OCI-LY7 (cell line): ENCODE results near the gene ATXN3. TPM values are rescaled to one million over a fixed set of nuclear protein-coding genes. Genes with fewer than 3 reads are reported as not detected.

ENCODE experiments used
- BruUV-seq: library from RNA; stranded (reverse); fragments of 400-500 nt; replicated peaks from 2 replicates; lab custom pipeline; 2021; lab: Mats Ljungman, UMichigan
- CTCF ChIA-PET: fragments of 300-600 bp; sonication (Branson Sonifier 250); formaldehyde crosslinking; loops from one replicate; lab custom pipeline; 2022; ENCODE audit warnings: antibody characterized with exemption; ENCODE audit not compliant: unreplicated experiment; lab: Charles Lee
- POLR2A ChIA-PET: fragments of 300-600 bp; sonication (Branson Sonifier 250); formaldehyde crosslinking; loops from one replicate; lab custom pipeline; 2022; ENCODE audit warnings: antibody characterized with exemption; lab: Charles Lee
- DNase-seq: peaks from one replicate; pipeline ENCODE4 v3.0.0-alpha.2; 2015; ENCODE audit warnings: low spot score
- H2AFZ ChIP-seq: fragments of 200-600 bp; sonication (generic), shearing (Covaris generic); 2 replicates; pipeline ENCODE4 v1.6.1; 2014; ENCODE audit warnings: mild to moderate bottlenecking, antibody characterized with exemption, low read length, moderate library complexity
- H3K27ac ChIP-seq: fragments of 200-600 bp; sonication (generic); 2 replicates; pipeline ENCODE4 v1.5.1; 2014; ENCODE audit warnings: mixed run types, low read depth, mild to moderate bottlenecking, moderate library complexity, low read length, inconsistent platforms; ENCODE audit not compliant: poor library complexity, severe bottlenecking
- H3K36me3 ChIP-seq: fragments of 200-600 bp; sonication (generic); 2 replicates; pipeline ENCODE4 v1.6.1; 2014; ENCODE audit warnings: mild to moderate bottlenecking, antibody characterized with exemption, low read length, moderate library complexity, mixed read lengths; ENCODE audit not compliant: insufficient read depth
- H3K4me1 ChIP-seq: fragments of 200-600 bp; sonication (generic); 2 replicates; pipeline ENCODE4 v1.5.1; 2014; ENCODE audit warnings: mild to moderate bottlenecking, low read length; ENCODE audit not compliant: insufficient read depth, poor library complexity, severe bottlenecking
- H3K4me2 ChIP-seq: fragments of 200-600 bp; sonication (generic); 2 replicates; pipeline ENCODE4 v1.6.1; 2014; ENCODE audit warnings: mild to moderate bottlenecking, low read length
- H3K4me3 ChIP-seq: fragments of 200-600 bp; sonication (generic); 2 replicates; pipeline ENCODE4 v1.5.1; 2014; ENCODE audit warnings: mild to moderate bottlenecking, low read depth, low read length; ENCODE audit not compliant: poor library complexity, severe bottlenecking
- H3K79me2 ChIP-seq: fragments of 200-600 bp; sonication (generic); 2 replicates; pipeline ENCODE4 v1.6.1; 2016; ENCODE audit warnings: low read depth, mild to moderate bottlenecking, low read length, moderate library complexity, mixed read lengths; ENCODE audit not compliant: insufficient read depth
- H3K9me2 ChIP-seq: fragments of 200-600 bp; sonication (generic); 2 replicates; pipeline ENCODE4 v1.6.1; 2016; ENCODE audit warnings: mild to moderate bottlenecking, low read length, mixed read lengths; ENCODE audit not compliant: insufficient read depth
- H3K9me3 ChIP-seq: fragments of 200-600 bp; sonication (generic); 2 replicates; pipeline ENCODE4 v1.6.1; 2014; ENCODE audit warnings: mild to moderate bottlenecking, mixed run types, low read length, mixed read lengths
- H4K20me1 ChIP-seq: fragments of 200-600 bp; sonication (generic); 2 replicates; pipeline ENCODE4 v1.6.1; 2014; ENCODE audit warnings: mild to moderate bottlenecking, antibody characterized with exemption, low read length, moderate library complexity, mixed read lengths; ENCODE audit not compliant: insufficient read depth
- EZH2phosphoT487 ChIP-seq: fragments of 200-600 bp; sonication (generic); IDR thresholded peaks from 2 replicates; pipeline ENCODE4 v1.6.1; 2018; ENCODE audit warnings: low read depth, borderline replicate concordance, mild to moderate bottlenecking, mixed run types, antibody characterized with exemption, low read length, moderate library complexity, mixed read lengths
- intact Hi-C: fragments of 100-400 bp; cut with micrococcal nuclease; formaldehyde crosslinking; loops from one replicate; pipeline ENCODE4 v1.10.0; 2022; ENCODE audit not compliant: unreplicated experiment
- total RNA-seq, 2 experiments: library from RNA; depleted of rRNA in 1 of 2; stranded (reverse); fragments of >200 nt in 1 of 2; shearing (Covaris generic) in 1 of 2; gene quantifications; 2 replicates each; pipeline ENCODE4 v1.2.3, GENCODE V29; 2014 to 2022
- TF ChIP-seq, protein P1 (sequence below): fragments of 200-600 bp; sonication (generic); conservative IDR thresholded peaks from 2 replicates; pipeline ENCODE4 v1.5.1; 2014; ENCODE audit warnings: mild to moderate bottlenecking, antibody characterized with exemption, low read length, moderate library complexity, mixed read lengths

The ATXN3 gene
- total RNA-seq, 2 experiments from 2014 or later: 21.3 to 24.6 TPM

DNA sequence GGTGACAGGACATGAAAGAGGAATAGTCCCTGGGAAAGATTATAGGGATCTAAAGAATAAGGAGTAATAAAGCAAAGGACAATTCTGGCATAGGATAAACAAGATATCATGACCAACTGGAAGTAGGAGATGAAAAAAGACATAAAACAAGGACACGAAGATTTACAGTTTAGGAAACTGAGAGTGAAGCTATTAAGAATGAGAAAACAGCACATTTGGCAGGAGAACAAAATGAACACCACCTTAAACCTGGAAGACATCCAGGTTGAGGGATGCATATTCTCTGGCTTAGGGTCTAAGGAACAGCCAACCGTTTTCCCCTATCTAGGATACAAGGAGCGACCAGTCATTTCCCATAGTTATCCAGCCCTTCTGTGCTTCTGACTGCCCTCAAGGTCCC, 68.4 kb downstream of the ATXN3 start:
- Histone ChIP-seq H3K4me2 (peak overlapping the region; percentile 93), H2AFZ (no peak overlapping the region), H3K4me3 (peak overlapping the region; percentile 81), H3K36me3 (peaks cover 35% of the 10 kb centered on the region), H3K4me1 (peaks cover 25% of the 10 kb centered on the region), H3K79me2 (peaks cover 63% of the 10 kb centered on the region), H3K27ac (no peak overlapping the region), H3K9me3 (no peaks in the 10 kb centered on the region), H3K9me2 (no peaks in the 10 kb centered on the region), H4K20me1 (0 out of 2 replicates have a peak, but pooled peaks cover 10% of the 10 kb centered on the region)
- no TSS peak for BruUV-seq
- POLR2A ChIA-PET: interaction anchor here (0.9 kb wide), 1 partner anchor 34 kb away, joined by 3 read pairs; no protein-coding TSS in a partner anchor
- intact Hi-C loops: no loop called here
- TF ChIP-seq EZH2phosphoT487: no peak
- no peak for DNase-seq
- CTCF ChIA-PET: no interaction called here

DNA sequence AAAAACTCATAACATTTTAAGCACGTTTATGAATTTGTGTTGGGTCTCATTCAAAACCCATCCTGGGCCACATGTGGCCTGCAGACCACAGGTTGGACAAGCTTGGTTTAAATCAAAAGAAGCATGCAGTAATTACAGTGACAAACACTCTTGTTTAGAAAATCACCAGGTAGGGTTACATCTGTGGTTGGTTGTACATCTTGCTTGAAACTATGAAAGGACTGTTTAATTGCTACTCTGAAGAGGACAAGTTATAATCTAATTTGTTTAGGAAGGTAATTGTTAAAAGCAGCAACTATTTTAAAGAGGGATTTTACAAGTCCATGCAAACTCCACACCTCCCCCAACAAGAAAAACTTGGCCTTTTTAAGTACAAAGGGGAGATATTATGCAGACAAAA, 70.5 kb downstream of the ATXN3 start:
- intact Hi-C loops: no loop called here
- Histone ChIP-seq H3K4me1 (peaks cover 18% of the 10 kb centered on the region), H3K9me2 (no peaks in the 10 kb centered on the region), H4K20me1 (0 out of 2 replicates have a peak, but pooled peaks cover 10% of the 10 kb centered on the region), H3K36me3 (peaks cover 53% of the 10 kb centered on the region), H3K4me2 (no peak overlapping the region), H3K4me3 (no peak overlapping the region), H3K9me3 (no peaks in the 10 kb centered on the region), H2AFZ (no peak overlapping the region), H3K79me2 (peaks cover 59% of the 10 kb centered on the region), H3K27ac (no peak overlapping the region)
- POLR2A ChIA-PET: interaction anchor here (0.7 to 1.0 kb wide), 2 partner anchors 27 to 30 kb away, joined by 3 to 4 read pairs; no protein-coding TSS in a partner anchor
- no peak for DNase-seq
- no peak for TF ChIP-seq EZH2phosphoT487
- TF ChIP-seq, protein P1, sequence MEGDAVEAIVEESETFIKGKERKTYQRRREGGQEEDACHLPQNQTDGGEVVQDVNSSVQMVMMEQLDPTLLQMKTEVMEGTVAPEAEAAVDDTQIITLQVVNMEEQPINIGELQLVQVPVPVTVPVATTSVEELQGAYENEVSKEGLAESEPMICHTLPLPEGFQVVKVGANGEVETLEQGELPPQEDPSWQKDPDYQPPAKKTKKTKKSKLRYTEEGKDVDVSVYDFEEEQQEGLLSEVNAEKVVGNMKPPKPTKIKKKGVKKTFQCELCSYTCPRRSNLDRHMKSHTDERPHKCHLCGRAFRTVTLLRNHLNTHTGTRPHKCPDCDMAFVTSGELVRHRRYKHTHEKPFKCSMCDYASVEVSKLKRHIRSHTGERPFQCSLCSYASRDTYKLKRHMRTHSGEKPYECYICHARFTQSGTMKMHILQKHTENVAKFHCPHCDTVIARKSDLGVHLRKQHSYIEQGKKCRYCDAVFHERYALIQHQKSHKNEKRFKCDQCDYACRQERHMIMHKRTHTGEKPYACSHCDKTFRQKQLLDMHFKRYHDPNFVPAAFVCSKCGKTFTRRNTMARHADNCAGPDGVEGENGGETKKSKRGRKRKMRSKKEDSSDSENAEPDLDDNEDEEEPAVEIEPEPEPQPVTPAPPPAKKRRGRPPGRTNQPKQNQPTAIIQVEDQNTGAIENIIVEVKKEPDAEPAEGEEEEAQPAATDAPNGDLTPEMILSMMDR: no peak
- CTCF ChIA-PET: no interaction called here
- BruUV-seq: no TSS peak

- POLR2A ChIA-PET: interaction anchor here (1.6 kb wide), 1 partner anchor 11 kb away, joined by 8 read pairs; no protein-coding TSS in a partner anchor
- no peaks in the 10 kb centered on the region for H3K9me3 ChIP-seq
- no peaks in the 10 kb centered on the region for H3K9me2 ChIP-seq
- DNase-seq: no peak
- TF ChIP-seq EZH2phosphoT487: no peak
- TF ChIP-seq, protein P1: no peak
- no peak overlapping the region for H3K4me2 ChIP-seq
- H4K20me1 ChIP-seq: 0 out of 2 replicates have a peak, but pooled peaks cover 10% of the 10 kb centered on the region
- peaks cover 48% of the 10 kb centered on the region for H3K79me2 ChIP-seq
- CTCF ChIA-PET: no interaction called here
- H3K27ac ChIP-seq: no peak overlapping the region
- intact Hi-C loops: no loop called here
- peaks cover 16% of the 10 kb centered on the region for H3K4me1 ChIP-seq
- H3K36me3 ChIP-seq: peaks cover 58% of the 10 kb centered on the region
- BruUV-seq: no TSS peak
- H2AFZ ChIP-seq: no peak overlapping the region
- H3K4me3 ChIP-seq: no peak overlapping the region
Observed at GRCh38 chr14:92033906-92034687, 72.3 kb downstream of the ATXN3 start.
